GM21528 (cell line): ENCODE data around the gene KLF7.

Experiments used
- ATAC-seq: cut with Tn5 transposase; IDR thresholded peaks from one replicate; pipeline ENCODE4 v1.9.1; 2021; ENCODE audit warnings: mild to moderate bottlenecking, moderate library complexity; ENCODE audit not compliant: unreplicated experiment, low FRiP score

The KLF7 gene

GRCh38 chr2:207103132-207103531 lies 62.6 kb downstream of the KLF7 start:
- no peak for ATAC-seq

- no peak for ATAC-seq
Measured at GRCh38 chr2:207101984-207102383, 63.8 kb downstream of the KLF7 start.

- ATAC-seq, result no peak
Measured at GRCh38 chr2:207097278-207097677, 68.5 kb downstream of the KLF7 start.

- no peak for ATAC-seq
Measured at GRCh38 chr2:207095963-207096362, 69.8 kb downstream of the KLF7 start.

GRCh38 chr2:207093234-207093633 lies 72.5 kb downstream of the KLF7 start:
- no peak for ATAC-seq

- ATAC-seq, result no peak
Measured at GRCh38 chr2:207092818-207093217, 72.9 kb downstream of the KLF7 start.

GRCh38 chr2:207091928-207092327 lies 73.8 kb downstream of the KLF7 start:
- ATAC-seq, result no peak

- no peak for ATAC-seq
Measured at GRCh38 chr2:207091176-207091575, 74.6 kb downstream of the KLF7 start.

- no peak for ATAC-seq
Measured at GRCh38 chr2:207090389-207090788, 75.4 kb downstream of the KLF7 start.

- no peak for ATAC-seq
Measured at GRCh38 chr2:207088839-207089238, 76.9 kb downstream of the KLF7 start.

- ATAC-seq, result no peak
Measured at GRCh38 chr2:207088276-207088675, 77.5 kb downstream of the KLF7 start.

GRCh38 chr2:207087046-207087902 lies 78.5 kb downstream of the KLF7 start:
- ATAC-seq, result no peak

GRCh38 chr2:207086136-207086535 lies 79.6 kb downstream of the KLF7 start:
- no peak for ATAC-seq

GRCh38 chr2:207085110-207085509 lies 80.6 kb downstream of the KLF7 start:
- no peak for ATAC-seq

- ATAC-seq, result no peak
Measured at GRCh38 chr2:207083361-207084110, 82.2 kb downstream of the KLF7 start.

- ATAC-seq, result no peak
Measured at GRCh38 chr2:207082619-207083018, 83.1 kb downstream of the KLF7 start.

- no peak for ATAC-seq
Measured at GRCh38 chr2:207078186-207078798, 87.5 kb downstream of the KLF7 start.

GRCh38 chr2:207077266-207077665 lies 88.5 kb downstream of the KLF7 start:
- ATAC-seq, result no peak

- no peak for ATAC-seq
Measured at GRCh38 chr2:207075456-207075855, 90.3 kb downstream of the KLF7 start.

- ATAC-seq, result no peak
Measured at GRCh38 chr2:207073801-207074678, 91.7 kb downstream of the KLF7 start.
